HG02970 (cell line): Measurements from ENCODE around the gene FAM149B1.
"Not testable (repeated sequence)": the region's sequence is repeated elsewhere in the genome, so short reads cannot be mapped to it uniquely, and the experiment has no call there.

Source experiments
- ATAC-seq: cut with Tn5 transposase; IDR thresholded peaks from one replicate; pipeline ENCODE4 v1.9.1; 2021; ENCODE audit warnings: mild to moderate bottlenecking, moderate library complexity, moderate number of reproducible peaks; ENCODE audit not compliant: unreplicated experiment, low FRiP score

FAM149B1 gene

GRCh38 chr10:73167783-73168464 lies at the start of gene FAM149B1, which contains the start of gene ECD:
FAM149B1 (plus strand) TSS chr10:73168119; CDS start chr10:73168340, 221 bp downstream.
ECD (minus strand) TSS chr10:73168008; CDS start chr10:73163937, 4,071 bp downstream.
- peak; percentile 97 for ATAC-seq

DNA sequence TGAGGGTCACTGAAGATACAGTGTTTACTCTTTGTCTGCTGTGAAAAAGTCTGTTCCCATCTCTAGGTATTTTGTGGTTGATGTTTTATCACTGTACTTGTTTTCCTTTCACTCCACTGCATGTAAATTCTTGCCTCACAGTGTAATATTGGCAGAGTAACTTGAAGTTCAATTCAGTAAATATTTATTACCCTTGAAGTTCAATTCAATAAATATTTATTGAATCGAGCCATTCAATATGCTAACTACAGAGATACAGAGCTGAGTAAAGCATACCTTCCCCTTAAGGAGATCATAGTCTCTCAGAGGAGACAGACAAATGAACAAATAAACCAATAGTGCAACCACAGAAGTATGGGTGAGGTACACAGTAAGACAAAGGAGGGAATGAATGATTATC lies 48.5 kb upstream of the FAM149B1 start:
- no peak for ATAC-seq

DNA sequence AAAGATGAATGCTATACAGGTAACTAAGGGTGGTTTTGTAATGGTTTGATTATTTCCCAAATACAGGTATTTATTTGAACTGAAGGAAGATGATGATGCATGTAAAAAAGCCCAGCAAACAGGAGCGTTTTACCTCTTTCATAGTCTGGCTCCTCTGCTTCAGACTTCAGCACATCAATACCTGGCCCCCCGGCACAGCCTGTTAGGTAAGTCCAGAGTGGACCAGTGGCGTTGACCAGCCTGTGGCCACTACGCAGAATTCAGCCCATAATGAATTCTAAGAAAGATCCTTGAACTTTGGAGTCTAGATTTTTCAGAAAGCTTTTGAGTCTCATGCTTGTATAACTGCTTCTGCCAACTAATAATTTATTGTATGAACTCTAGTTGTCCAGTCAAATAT lies 48.0 kb upstream of the FAM149B1 start:
- no peak for ATAC-seq

DNA sequence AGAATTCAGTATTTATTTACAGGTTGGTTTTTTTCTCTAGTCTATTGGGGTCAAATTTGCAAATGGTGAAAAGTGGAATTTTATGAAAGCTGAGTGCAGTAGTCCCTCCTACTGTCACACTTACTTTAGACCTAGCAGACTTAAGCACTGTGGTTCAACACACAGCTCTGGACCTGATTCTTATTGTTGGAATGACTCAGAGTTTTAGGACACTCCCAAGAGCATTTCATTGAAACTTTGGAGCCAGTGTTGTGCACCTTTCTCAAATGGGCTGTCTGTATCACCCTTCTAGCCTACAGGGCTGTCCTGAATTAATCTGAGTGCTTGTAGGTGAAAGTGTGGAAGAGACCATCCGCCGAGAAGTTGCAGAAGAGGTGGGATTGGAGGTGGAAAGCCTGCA lies 41.6 kb upstream of the FAM149B1 start:
- ATAC-seq, result no peak

GRCh38 chr10:73131301-73131700 lies 36.6 kb upstream of the FAM149B1 start:
- ATAC-seq, result no peak

- no peak for ATAC-seq
Observed at GRCh38 chr10:73131913-73132686, 35.8 kb upstream of the FAM149B1 start.

DNA sequence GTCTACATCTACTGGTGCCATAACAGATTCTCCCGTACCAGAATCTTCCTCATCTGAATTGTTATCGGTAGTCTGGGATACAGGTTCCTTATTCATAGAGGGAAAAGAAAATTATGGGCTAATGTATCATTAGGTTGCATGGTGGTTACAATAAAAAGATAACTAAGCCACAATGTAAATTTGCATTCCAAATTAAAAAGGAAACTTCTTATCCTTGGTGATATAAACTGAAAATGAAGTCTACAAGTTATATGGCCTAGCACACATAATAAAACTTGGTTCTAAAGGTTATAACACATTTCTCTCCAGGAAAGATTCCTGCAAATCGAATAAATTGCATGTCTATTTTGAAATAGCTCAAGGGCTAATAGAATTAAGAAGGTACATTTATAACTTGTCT lies 33.2 kb upstream of the FAM149B1 start:
- no peak for ATAC-seq

DNA sequence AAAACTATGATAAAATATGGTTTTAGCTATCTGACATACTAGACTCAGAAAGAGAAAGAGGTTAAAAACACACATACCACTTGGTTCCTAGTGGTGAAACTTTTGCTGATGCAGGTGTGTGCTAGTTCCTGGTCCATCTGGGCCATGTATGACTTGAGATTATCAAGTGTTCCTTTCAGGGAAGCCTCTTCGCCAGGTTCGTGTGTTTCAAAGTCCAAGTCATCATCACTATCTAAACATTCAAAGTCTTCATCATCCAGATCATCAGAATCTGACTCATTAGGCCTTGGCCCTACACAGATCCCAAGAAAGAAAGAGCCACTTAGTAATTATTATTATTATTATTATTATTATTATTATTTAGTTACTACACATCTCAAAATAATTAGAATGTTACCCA lies 31.3 kb upstream of the FAM149B1 start:
- ATAC-seq, result no peak

DNA sequence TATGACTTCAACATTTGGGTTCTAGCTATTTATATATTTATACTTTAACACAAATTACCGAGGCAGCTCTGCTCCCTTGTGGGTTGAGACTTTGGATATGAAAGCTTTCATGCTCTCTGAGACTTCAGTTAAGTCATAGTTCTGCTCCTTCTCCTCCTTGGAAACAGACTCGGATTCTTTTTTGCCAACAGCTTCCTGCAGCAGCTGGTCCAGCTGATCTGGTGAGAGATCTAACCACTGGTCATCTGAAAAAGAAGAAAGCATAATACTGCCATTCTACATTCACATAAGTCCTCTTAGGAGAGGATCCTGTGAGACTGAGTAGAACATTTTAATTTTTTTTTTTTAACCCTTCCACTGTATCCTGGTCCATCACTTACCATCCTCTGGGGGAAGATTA lies 28.7 kb upstream of the FAM149B1 start:
- ATAC-seq, result no peak

DNA sequence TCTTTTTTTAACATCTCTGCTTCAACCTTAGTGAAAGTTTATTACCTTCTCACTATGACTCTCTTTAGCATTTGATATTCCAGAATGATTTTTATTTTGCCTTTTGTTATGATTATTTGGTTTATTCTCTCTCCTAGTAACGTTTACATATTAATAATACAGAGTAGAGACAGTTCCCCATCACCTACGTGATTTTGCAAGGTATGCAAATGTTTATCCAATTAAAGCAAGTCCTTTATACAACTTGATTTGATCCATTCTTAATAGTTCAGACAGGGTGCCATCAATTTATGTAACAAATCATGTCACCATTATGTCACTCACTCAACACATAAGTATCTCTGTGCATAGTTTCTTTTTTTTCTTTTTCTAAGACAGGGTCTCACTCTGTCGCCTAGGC lies 26.3 kb upstream of the FAM149B1 start:
- no peak for ATAC-seq

- ATAC-seq, result not testable (repeated sequence)
Observed at GRCh38 chr10:73150633-73151413, 17.1 kb upstream of the FAM149B1 start.

- ATAC-seq, result no peak
Observed at GRCh38 chr10:73152009-73152408, 15.9 kb upstream of the FAM149B1 start.

- ATAC-seq, result no peak
Observed at GRCh38 chr10:73156054-73156453, 11.9 kb upstream of the FAM149B1 start.

DNA sequence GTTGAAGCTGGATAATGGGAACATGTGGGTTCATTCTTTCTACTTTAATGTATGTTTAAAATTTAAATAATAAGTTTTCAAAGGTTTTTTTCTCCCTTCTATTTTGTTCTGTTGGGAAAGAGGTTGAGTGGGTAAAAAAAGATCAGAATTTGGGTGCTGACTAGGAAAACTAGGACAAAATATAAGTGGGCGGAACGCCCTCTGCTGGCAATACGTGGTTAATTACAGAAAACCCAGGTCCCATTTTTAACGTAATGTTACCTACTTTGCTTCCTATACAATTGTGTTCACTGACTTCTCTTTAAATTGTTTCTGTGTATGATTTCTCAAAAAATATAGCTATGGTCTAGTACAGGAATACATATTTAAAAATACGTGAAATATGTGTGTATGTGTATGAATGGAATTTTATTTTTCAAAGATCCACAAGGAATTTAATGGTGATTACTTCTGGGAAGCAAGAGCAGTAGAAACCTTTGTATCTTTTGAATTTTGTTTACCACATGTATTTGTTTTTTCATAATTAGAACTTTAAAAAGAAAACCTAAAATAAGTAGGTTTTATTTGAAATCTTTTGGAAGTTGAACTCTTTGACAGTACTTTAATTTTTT lies 8.8 kb upstream of the FAM149B1 start:
- ATAC-seq, result no peak

- no peak for ATAC-seq
Observed at GRCh38 chr10:73161079-73161478, 6.8 kb upstream of the FAM149B1 start.

GRCh38 chr10:73161662-73162061 lies 6.3 kb upstream of the FAM149B1 start:
- ATAC-seq, result no peak

- ATAC-seq, result no peak
Observed at GRCh38 chr10:73163096-73163495, 4.8 kb upstream of the FAM149B1 start.

- no peak for ATAC-seq
Observed at GRCh38 chr10:73166972-73167371, 947 bp upstream of the FAM149B1 start.

GRCh38 chr10:73167458-73167782 lies 499 bp upstream of the FAM149B1 start:
- ATAC-seq, result no peak

GRCh38 chr10:73168465-73168803 lies 515 bp downstream of the FAM149B1 start:
- ATAC-seq, result no peak

DNA sequence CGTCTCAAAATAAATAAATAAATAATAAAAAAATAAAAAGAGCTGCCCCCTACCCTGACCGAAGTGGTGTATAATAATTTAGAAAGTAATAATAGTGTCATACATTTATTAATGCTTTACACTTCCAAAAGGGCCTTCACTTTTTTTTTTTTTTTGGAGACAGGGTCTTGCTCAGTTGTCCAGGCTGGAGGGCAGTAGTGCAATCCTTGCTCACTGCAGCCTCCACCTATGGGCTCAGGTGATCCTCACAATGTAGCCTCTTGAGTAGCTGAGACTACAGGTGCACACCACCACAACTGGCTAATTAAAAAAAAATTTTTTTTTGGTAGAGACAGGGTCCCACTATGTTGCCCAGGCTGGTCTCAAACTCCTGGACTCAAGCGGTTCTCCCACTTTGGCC lies 1.4 kb downstream of the FAM149B1 start:
- ATAC-seq, result no peak
